Measurements from ENCODE around the gene FBL.

- no peak for TF ChIP-seq POLR2AphosphoS5 (IDR thresholded peaks at IDR 0.05; ENCODE audit: low read depth, low read length)
- TF ChIP-seq REST (IDR thresholded peaks at IDR 0.05; ENCODE audit: insufficient read depth in 1 of 2, low read depth in 2 of 2, low read length in 2 of 2): no peak
- no peak for TF ChIP-seq TAF1 (IDR thresholded peaks at IDR 0.05; ENCODE audit: borderline replicate concordance, insufficient read depth, low read length)
These were observed 35.8 kb downstream of the FBL start for GRCh38 chr19:39810424-39810823.
